K562 (cell line): ENCODE measurements around the gene SLX4IP. TPM values are rescaled to one million over a fixed set of nuclear protein-coding genes. Genes with fewer than 3 reads are reported as not detected.

Source experiments
- ATAC-seq: fragments of 200-7000 bp; cut with Tn5 transposase; 3 replicates; pipeline ENCODE4 v1.9.1; 2020; ENCODE audit warnings: moderate library complexity
- BruUV-seq: library from RNA; stranded (reverse); fragments of 400-500 nt; replicated peaks from 2 replicates; lab custom pipeline; 2021; lab: Mats Ljungman, UMichigan
- CTCF ChIA-PET: fragments of 300-600 bp; formaldehyde crosslinking; extraction: SDS; loops from one replicate; lab custom pipeline; 2021; ENCODE audit warnings: low intra/inter-chr PET ratio; lab: Yijun Ruan, JAX
- POLR2A ChIA-PET: fragments of 300-600, 350-650 bp; sonication (Branson Sonifier 250); formaldehyde crosslinking; extraction: SDS; loops from one replicate; lab custom pipeline; 2021; ENCODE audit warnings: antibody characterized with exemption, inconsistent platforms; lab: Yijun Ruan, JAX
- DNase-seq, 4 experiments: peaks; one replicate each; pipeline versions ENCODE4 v3.0.0 to v3.0.0-alpha.2; 2011 to 2018; ENCODE audit warnings: low spot score in 3 of 4, mixed read lengths in 3 of 4; ENCODE audit errors: extremely low read depth in 1 of 4
- FAIRE-seq: peaks from 2 replicates; lab custom pipeline; 2011; peaks lifted over from hg19 to GRCh38; lab: Jason Lieb, UNC
- H2AFZ ChIP-seq: 2 replicates; pipeline ENCODE4 v1.6.0; 2011; ENCODE audit warnings: low read depth, low read length, control low read depth, inconsistent platforms
- H3K27ac ChIP-seq: fragments of 200-600 bp; 3 replicates; pipeline ENCODE4 v1.8.0; 2011; ENCODE audit warnings: low read depth, mild to moderate bottlenecking, control low read depth, inconsistent platforms, low read length, moderate library complexity, mixed read lengths; ENCODE audit errors: extremely low read depth
- H3K27me3 ChIP-seq, 2 experiments: fragments of 300-600 bp in 1 of 2; 2 replicates in 1 of 2; 3 replicates in 1 of 2; pipeline versions ENCODE4 v1.6.0 to v1.8.0; 2011; ENCODE audit warnings: inconsistent platforms in 2 of 2, low read length in 2 of 2, mild to moderate bottlenecking in 1 of 2, mixed read lengths in 1 of 2, moderate library complexity in 1 of 2; ENCODE audit not compliant: control insufficient read depth in 2 of 2, insufficient read depth in 2 of 2
- H3K36me3 ChIP-seq: fragments of 300-600 bp; 3 replicates; pipeline ENCODE4 v1.8.0; 2011; ENCODE audit warnings: mild to moderate bottlenecking, low read length, inconsistent platforms; ENCODE audit not compliant: control insufficient read depth, insufficient read depth
- H3K4me1 ChIP-seq, 2 experiments: fragments of 200-600 bp in 1 of 2; replicated peaks in 1 of 2; 2 replicates in 1 of 2; 3 replicates in 1 of 2; pipeline versions ENCODE4 v1.5.1 to v1.8.0; 2011; ENCODE audit warnings: inconsistent platforms in 2 of 2, low read length in 2 of 2, mild to moderate bottlenecking in 1 of 2, mixed read lengths in 1 of 2, moderate library complexity in 1 of 2; ENCODE audit not compliant: control insufficient read depth in 2 of 2, insufficient read depth in 2 of 2
- H3K4me2 ChIP-seq: 2 replicates; pipeline ENCODE4 v1.6.1; 2011; ENCODE audit warnings: low read length, control low read depth, inconsistent platforms, mixed read lengths; ENCODE audit not compliant: insufficient read depth
- H3K4me3 ChIP-seq: fragments of 200-600 bp; sonication (generic), shearing (Covaris generic); 2 replicates; pipeline ENCODE4 v1.5.1; 2016; ENCODE audit warnings: control low read depth, inconsistent platforms
- H3K79me2 ChIP-seq: fragments of 200-600 bp; 3 replicates; pipeline ENCODE4 v1.8.0; 2011; ENCODE audit warnings: low read length, inconsistent platforms; ENCODE audit not compliant: control insufficient read depth, insufficient read depth
- H3K9ac ChIP-seq, 2 experiments: 2 replicates each; pipeline versions ENCODE4 v1.6.0 to v1.6.1; 2011; ENCODE audit warnings: low read depth in 2 of 2, low read length in 2 of 2, control low read depth in 1 of 2, inconsistent platforms in 1 of 2, mild to moderate bottlenecking in 1 of 2, mixed read lengths in 1 of 2; ENCODE audit not compliant: insufficient read depth in 1 of 2
- H3K9me1 ChIP-seq: one replicate; pipeline ENCODE4 v1.6.0; 2011; ENCODE audit warnings: inconsistent platforms, mild to moderate bottlenecking, low read length, moderate library complexity; ENCODE audit not compliant: control insufficient read depth, insufficient read depth
- H3K9me3 ChIP-seq: replicated peaks from 2 replicates; pipeline ENCODE4 v1.5.1; 2011; ENCODE audit warnings: low read depth, low read length, inconsistent platforms; ENCODE audit not compliant: control insufficient read depth, insufficient read depth
- H4K20me1 ChIP-seq: replicated peaks from 2 replicates; pipeline ENCODE4 v1.6.1; 2011; ENCODE audit warnings: low read length, inconsistent platforms, mixed read lengths; ENCODE audit not compliant: control insufficient read depth, insufficient read depth
- E2F8 ChIP-seq: fragments of 450-650 bp; IDR thresholded peaks from 2 replicates; pipeline ENCODE4 v1.7.1; 2018; ENCODE audit warnings: mild to moderate bottlenecking, low read depth; ENCODE audit not compliant: partially characterized antibody
- MAFK ChIP-seq: IDR thresholded peaks from 2 replicates; pipeline ENCODE4 v1.6.1; 2011; ENCODE audit warnings: low read length, improper control_type of control experiment
- MAZ ChIP-seq, 2 experiments: fragments of 450-650 bp in 1 of 2; sonication (generic) in 1 of 2; formaldehyde crosslinking; IDR thresholded peaks in 1 of 2; conservative IDR thresholded peaks in 1 of 2; 2 replicates each; pipeline versions ENCODE4 v1.4.0 to v1.5.0; 2020; ENCODE audit warnings: mild to moderate bottlenecking in 1 of 2, missing genetic modification reagents in 1 of 2
- MEF2D ChIP-seq: conservative IDR thresholded peaks from 2 replicates; pipeline ENCODE4 v1.6.1; 2016; ENCODE audit warnings: low read depth, missing genetic modification characterization, missing compliant biosample characterization
- RCOR1 ChIP-seq, 2 experiments: IDR thresholded peaks; 2 replicates each; pipeline ENCODE4 v1.6.1; 2012; ENCODE audit warnings: low read depth in 2 of 2, low read length in 2 of 2, borderline replicate concordance in 1 of 2, improper control_type of control experiment in 1 of 2
- SIN3A ChIP-seq, 2 experiments: fragments of 150-350 bp in 1 of 2; IDR thresholded peaks; 2 replicates each; pipeline ENCODE4 v1.6.1; 2011 to 2016; ENCODE audit warnings: borderline replicate concordance in 2 of 2, low read depth in 2 of 2, low read length in 2 of 2, mild to moderate bottlenecking in 2 of 2, moderate library complexity in 2 of 2; ENCODE audit not compliant: control insufficient read depth in 1 of 2
- SREBF2 ChIP-seq: sonication (generic); formaldehyde crosslinking; IDR thresholded peaks from 2 replicates; pipeline ENCODE4 v1.4.0; 2020; ENCODE audit warnings: mild to moderate bottlenecking, missing genetic modification reagents
- U2AF2 ChIP-seq: fragments of 200-400 bp; formaldehyde crosslinking; optimal IDR thresholded peaks from 2 replicates; pipeline ENCODE3; 2017; ENCODE audit warnings: low read depth, mild to moderate bottlenecking, low read length
- ZBTB1 ChIP-seq: sonication (generic); formaldehyde crosslinking; IDR thresholded peaks from 2 replicates; pipeline ENCODE4 v1.8.1; 2023; ENCODE audit warnings: missing genetic modification reagents, low read depth, mild to moderate bottlenecking, borderline replicate concordance
- WGBS: fragments of 100-300 bp; shearing (Covaris generic); methylation state at CpG from one replicate; pipeline ENCODE4 v1.1.6; 2016; ENCODE audit warnings: low coverage, mixed read lengths; ENCODE audit not compliant: insufficient coverage; ENCODE audit errors: missing lambda C conversion rate; 5-methylcytosine and 5-hydroxymethylcytosine counted together
- in situ Hi-C: fragments of 300-500 bp; cut with MboI; formaldehyde crosslinking; loops from 4 replicates; pipeline ENCODE4 v1.15.0; 2018; ENCODE audit warnings: inconsistent platforms, mixed read lengths
- intact Hi-C: fragments of 100-400 bp; cut with micrococcal nuclease; formaldehyde crosslinking; loops from 2 replicates; pipeline ENCODE4 v1.14.2; 2022
- polyA plus RNA-seq, 8 experiments: library from polyadenylated mRNA; depleted of rRNA in 4 of 8; stranded (reverse) in 5 of 8; unstranded in 3 of 8; fragments of >200 nt; fragmentation: Nextera tagmentation in 2 of 8; fragmentation: Illumina TruSeq in 1 of 8; extraction: Ambion mirVana in 2 of 8; extraction: Trizol in 1 of 8; gene quantifications; 2 replicates each; pipeline versions ENCODE4 v1.2.1 to v1.2.3, GENCODE V29; 2011 to 2014; ENCODE audit warnings: inconsistent platforms in 1 of 8, missing spikeins in 1 of 8
- total RNA-seq, 7 experiments: library from RNA; depleted of rRNA in 6 of 7; stranded (reverse); fragments of >200 nt in 6 of 7; fragmentation: Illumina TruSeq in 2 of 7; extraction: Trizol in 2 of 7; gene quantifications; 2 replicates each; pipeline versions ENCODE4 v1.2.1 to v1.2.3, GENCODE V29; 2011 to 2021; ENCODE audit warnings: low replicate concordance in 1 of 7
- TF ChIP-seq, protein P1 (sequence below): sonication (generic); formaldehyde crosslinking; IDR thresholded peaks from 2 replicates; pipeline ENCODE4 v1.8.0; 2022; ENCODE audit warnings: mild to moderate bottlenecking, missing genetic modification reagents
- TF ChIP-seq, protein P2 (sequence below): IDR thresholded peaks from 3 replicates; pipeline ENCODE4 v1.6.1; 2011; ENCODE audit warnings: borderline replicate concordance, mild to moderate bottlenecking, moderate library complexity; ENCODE audit not compliant: insufficient read length; ENCODE audit errors: extremely low read depth

The SLX4IP gene
- total and polyA plus RNA-seq, 9 of the 15 experiments (the other 6 are each of a cell fraction or from before 2014, with no cell fraction given): 1.5 to 5.9 (median 3.5) TPM

GRCh38 chr20:10540636-10541493 lies 105.8 kb downstream of the SLX4IP start:
- no TSS peak for BruUV-seq
- WGBS: 7% methylated on average over 3 of the region's 4 CpGs
- in situ Hi-C loops (no loop called here), intact Hi-C loops (loop anchor here (10.0 kb wide), 1 partner anchor 226 kb away; no protein-coding TSS in a partner anchor)
- POLR2A ChIA-PET: no interaction called here
- Histone ChIP-seq H4K20me1 (no peaks in the 10 kb centered on the region), H3K9me3 (no peaks in the 10 kb centered on the region), H3K9ac (no peak overlapping the region), H3K79me2 (no peaks in the 10 kb centered on the region), H3K4me2 (no peak overlapping the region), H3K4me1 (no peaks in the 10 kb centered on the region), H3K36me3 (no peaks in the 10 kb centered on the region), H3K27me3 (no peaks in the 10 kb centered on the region), H3K27ac (no peak overlapping the region), H3K9me1 (no peaks in the 10 kb centered on the region), H2AFZ (no peak overlapping the region), H3K4me3 (no peak overlapping the region)
- ATAC-seq (no peak), FAIRE-seq (no peak), DNase-seq (no peak)
- TF ChIP-seq, protein P1, sequence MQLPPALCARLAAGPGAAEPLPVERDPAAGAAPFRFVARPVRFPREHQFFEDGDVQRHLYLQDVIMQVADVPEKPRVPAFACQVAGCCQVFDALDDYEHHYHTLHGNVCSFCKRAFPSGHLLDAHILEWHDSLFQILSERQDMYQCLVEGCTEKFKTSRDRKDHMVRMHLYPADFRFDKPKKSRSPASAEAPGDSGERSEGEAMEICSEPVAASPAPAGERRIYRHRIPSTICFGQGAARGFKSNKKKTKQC: no peak
- TF ChIP-seq E2F8: no peak
- no peak for TF ChIP-seq MAFK
- no peak for TF ChIP-seq RCOR1 (IDR thresholded peaks at IDR 0.05; ENCODE audit: borderline replicate concordance in 1 of 2, low read depth in 2 of 2, low read length in 2 of 2)
- TF ChIP-seq ZBTB1 (CRISPR knock-in tag): no peak
- TF ChIP-seq MAZ (CRISPR knock-in tag; conservative IDR thresholded peaks at IDR 0.05 in 1 of 2, IDR thresholded peaks at IDR 0.05 in 1 of 2): no peak
- TF ChIP-seq SIN3A (IDR thresholded peaks at IDR 0.05; ENCODE audit: borderline replicate concordance in 2 of 2, control insufficient read depth in 1 of 2, low read depth in 2 of 2, low read length in 2 of 2): no peak
- no peak for TF ChIP-seq U2AF2
- TF ChIP-seq, protein P2, sequence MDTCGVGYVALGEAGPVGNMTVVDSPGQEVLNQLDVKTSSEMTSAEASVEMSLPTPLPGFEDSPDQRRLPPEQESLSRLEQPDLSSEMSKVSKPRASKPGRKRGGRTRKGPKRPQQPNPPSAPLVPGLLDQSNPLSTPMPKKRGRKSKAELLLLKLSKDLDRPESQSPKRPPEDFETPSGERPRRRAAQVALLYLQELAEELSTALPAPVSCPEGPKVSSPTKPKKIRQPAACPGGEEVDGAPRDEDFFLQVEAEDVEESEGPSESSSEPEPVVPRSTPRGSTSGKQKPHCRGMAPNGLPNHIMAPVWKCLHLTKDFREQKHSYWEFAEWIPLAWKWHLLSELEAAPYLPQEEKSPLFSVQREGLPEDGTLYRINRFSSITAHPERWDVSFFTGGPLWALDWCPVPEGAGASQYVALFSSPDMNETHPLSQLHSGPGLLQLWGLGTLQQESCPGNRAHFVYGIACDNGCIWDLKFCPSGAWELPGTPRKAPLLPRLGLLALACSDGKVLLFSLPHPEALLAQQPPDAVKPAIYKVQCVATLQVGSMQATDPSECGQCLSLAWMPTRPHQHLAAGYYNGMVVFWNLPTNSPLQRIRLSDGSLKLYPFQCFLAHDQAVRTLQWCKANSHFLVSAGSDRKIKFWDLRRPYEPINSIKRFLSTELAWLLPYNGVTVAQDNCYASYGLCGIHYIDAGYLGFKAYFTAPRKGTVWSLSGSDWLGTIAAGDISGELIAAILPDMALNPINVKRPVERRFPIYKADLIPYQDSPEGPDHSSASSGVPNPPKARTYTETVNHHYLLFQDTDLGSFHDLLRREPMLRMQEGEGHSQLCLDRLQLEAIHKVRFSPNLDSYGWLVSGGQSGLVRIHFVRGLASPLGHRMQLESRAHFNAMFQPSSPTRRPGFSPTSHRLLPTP: no peak
- TF ChIP-seq SREBF2 (CRISPR knock-in tag): no peak
- TF ChIP-seq MEF2D (tag): no peak
- CTCF ChIA-PET: no interaction called here
